Activated T-cell treated with anti-CD3 and anti-CD28 coated beads, Interleukin-2, amount 50 U/mL, for 48 hours (primary cell): ENCODE results near the gene GPR39.

ENCODE experiments used
- DNase-seq, 2 experiments: peaks; one replicate each; pipeline ENCODE4 v3.0.0-alpha.2; 2020

GPR39 gene

DNA sequence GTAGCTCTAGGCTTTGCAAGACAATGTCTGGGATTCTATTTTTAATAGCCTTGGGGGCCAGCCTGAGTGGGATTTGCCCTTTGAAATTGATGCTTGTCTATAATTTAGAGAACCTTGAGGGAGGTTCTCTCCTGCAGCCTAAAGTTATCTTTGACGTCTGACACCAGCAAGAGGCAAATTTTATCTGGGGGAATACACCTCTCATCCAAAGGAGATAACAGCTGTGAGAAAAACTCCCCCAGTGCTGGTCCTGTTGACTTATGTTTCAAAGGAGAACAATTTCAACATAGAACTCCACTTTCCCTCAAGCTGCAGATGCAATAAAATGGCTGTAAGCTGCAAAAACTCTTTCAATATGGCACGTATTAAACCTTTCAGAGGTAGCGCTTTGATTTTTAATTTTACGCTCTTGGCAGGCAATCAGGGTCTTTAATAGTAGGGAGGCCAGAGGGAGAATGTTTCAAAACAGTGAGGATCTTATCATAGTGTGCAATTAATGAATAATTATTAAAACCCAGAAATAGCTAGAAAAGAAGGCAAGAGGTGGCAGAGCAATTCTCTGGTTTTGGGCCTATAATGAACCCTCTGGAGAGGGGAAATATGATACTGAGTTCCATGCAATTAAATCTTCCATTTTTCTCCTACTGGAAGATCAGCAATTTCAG is 191.0 kb downstream of the GPR39 start:
- no peak for DNase-seq

DNA sequence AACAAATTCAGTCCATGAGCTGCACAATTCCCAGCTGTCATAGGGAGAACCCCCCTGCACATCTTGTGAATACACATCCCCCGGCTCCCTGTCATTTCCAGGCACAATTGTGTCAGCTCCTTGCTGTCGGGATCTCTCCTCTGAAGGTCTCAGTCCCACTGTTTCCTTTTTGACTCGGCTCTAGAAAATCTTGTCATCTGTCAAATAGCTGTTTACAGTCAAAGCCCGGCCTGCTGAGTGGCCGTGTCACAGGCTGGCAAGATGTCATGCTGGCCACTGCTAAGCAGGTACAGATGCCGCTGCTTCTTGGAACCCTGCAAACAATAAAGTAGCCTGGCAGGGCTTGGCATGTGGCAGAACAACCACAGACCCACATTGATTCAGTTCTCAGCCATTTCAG is 191.7 kb downstream of the GPR39 start:
- DNase-seq: no peak

DNA sequence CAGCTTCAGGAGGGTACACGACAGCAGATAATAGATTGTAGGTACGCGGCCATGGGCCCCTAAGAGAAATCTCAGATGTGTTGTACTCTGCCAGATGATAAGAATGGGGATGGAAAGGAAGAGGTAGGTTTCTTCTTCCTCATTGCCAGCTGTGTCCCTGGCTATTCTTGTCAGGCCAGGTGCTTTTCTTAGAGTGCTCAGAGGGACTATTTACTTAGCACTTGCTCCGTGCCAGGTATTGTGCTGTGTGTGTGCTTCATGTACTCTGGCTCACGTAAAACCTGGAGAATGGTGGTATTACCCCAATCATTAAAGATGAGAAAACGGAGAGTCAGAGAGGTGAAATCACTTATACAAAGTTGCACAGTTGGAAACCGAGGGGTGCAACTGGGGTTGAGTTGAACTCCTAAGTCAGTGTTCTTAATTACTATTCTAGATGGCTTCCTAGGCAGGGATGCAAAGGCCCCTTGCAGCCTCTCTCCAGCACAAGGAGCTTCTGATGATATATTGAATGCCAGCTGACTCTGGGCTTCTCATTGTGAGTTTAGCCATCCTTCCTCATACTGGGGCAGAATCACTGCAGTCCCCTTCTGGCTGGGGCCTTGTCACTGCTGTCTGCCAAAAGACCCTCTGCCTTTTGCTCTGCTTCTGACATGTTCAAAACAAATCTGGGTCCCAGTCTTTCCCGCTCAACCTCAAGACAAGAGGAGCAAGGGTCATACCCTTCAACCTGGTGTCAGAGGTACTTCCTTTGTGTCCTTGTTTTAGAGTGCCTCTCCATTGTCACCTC is 192.7 kb downstream of the GPR39 start:
- DNase-seq: no peak

DNA sequence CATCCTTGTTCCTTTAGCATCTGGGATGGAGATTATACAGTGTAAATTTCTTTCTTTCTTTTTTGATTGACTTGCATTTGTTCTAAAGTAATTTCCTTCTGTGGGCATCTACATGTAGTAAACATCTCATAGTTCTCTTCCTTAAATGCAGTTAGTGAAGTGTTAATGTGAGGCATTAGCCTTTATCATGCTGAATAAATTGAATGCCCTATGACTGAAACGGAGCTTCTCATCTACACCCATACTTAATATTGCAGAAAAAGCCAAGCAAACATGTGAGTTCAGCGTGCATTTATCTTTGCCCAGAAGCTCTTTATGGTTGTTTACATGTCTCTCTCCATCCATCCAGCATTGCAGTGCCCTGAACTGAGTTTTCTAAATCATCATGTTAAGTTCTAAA is 195.1 kb downstream of the GPR39 start:
- DNase-seq: no peak

DNA sequence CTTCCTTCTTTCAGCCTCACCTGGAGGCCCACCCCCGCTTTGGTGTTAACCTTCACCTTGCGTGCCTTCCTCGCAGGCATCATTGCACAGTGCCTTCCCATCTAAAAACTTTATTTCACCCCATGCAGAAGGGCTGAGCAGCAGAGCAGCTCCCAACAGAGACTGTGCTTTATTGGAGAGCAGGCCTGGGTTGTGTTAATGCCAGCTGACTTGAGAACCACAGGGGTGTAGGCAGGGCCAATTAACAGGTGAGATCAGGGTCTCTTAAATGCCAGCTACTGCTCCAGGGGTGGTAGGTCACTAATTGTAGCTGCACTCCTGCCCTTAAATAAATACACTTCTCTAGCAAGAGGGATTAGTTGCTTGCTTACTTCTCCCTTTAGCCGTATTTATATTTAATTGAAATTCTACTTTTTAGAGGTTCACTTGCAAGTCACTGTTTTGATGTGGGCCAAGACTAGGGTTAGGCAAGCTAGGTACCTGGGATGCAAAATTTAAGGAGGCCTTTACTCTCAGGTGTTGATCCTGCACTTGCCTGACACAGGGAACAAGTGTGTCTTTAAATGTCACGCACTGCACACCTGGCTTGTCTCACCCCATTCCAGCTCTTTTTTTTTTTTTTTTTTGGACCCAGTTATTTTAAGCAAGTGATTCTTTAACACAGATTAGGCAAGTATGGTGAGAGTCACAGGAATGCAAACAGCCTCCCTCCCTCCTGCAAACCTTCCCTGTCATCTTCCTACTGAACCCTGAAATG is 198.9 kb downstream of the GPR39 start:
- no peak for DNase-seq

DNA sequence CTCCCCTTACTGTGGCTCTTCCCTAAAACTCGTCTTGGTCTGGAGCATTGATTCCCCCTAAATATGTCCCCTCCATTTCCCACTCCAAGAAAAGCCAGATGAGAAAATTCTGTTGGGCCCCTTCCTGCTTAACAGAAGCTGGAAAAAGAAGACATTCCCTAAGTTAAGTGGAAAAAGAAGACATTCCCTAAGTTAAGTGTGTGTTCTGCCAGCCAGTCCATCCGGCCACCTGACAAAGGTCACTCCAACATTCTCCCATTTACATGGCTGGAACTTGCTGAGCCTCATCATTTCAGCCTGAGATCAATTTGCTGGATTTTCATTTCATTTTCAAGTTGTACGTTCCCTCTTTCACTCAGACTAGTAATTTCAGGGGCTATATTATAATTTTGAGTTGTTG is 201.4 kb downstream of the GPR39 start:
- DNase-seq: no peak

DNA sequence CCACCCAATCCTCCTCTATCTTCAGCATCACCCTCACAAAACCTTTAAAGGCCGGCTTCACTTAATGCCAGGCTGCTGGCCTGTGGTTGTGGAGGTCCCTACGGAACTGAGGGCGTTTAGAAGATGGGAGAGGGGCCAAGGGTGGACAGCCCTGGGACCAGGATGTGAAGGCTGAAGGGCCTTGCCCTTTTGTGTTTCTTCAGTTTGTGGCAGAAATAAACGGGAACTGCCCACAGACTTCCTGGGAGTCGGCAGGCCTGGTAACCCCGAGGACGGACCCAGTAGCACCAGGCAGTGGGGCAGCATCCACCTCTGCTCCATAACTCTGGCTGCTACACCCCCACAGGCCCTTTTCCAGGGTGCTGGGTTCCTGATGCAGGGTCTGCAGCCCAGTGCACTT is 202.1 kb downstream of the GPR39 start:
- DNase-seq: no peak

DNA sequence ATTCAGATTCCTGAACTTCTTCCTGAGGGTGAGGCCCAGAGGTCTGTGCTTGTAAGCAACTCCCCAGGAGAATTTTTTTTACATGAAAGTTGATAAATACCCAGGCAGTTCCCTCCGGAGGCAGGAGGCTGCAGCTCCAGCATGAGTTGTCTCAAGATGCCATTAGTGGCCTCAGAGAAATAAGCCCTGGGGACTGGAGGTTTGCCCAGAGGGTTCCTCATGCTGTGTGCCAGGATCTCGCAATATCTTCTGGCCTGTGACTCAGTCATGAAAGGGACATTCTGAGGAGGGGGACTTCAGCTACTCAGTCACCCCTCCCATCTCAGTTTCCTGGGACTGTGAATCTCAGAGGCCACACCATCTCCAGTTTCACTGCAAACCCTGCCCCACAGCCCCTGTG is 203.5 kb downstream of the GPR39 start:
- DNase-seq: no peak

DNA sequence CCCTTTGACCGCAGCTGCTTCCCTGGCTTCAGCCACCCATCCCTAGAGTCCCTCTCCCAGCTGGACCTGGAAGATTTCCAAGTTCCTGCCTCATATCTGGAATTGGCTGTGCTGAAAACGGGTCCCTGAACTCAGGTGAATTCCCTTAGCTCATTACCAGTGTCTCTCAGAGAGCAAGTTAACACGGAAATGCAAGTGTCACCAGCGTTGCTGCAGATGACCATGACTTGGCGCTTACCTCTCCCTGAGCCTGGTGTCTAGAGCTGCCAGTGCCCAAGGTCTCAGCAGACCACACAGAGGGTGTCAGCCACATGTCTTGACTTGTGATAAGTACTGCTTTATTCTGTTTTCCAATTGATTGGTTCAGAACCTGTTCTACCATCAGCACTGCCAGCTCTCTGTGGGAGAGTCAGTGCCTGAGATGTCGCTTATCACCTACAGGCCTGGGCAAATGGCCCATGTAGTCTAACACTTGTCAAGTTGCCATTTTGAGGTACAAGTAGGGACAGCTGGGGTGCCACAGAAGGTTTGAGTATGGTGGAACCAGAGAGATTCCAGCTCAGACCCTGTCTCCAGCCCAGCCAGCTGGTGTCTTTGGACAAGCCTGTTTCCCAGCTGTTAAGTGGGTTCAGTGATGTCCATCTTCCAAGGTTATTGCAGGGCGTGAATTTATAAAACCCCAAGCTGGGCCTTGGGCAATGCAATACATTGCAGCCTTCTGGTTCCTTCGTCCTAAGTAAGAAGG is 204.7 kb downstream of the GPR39 start:
- no peak for DNase-seq

DNA sequence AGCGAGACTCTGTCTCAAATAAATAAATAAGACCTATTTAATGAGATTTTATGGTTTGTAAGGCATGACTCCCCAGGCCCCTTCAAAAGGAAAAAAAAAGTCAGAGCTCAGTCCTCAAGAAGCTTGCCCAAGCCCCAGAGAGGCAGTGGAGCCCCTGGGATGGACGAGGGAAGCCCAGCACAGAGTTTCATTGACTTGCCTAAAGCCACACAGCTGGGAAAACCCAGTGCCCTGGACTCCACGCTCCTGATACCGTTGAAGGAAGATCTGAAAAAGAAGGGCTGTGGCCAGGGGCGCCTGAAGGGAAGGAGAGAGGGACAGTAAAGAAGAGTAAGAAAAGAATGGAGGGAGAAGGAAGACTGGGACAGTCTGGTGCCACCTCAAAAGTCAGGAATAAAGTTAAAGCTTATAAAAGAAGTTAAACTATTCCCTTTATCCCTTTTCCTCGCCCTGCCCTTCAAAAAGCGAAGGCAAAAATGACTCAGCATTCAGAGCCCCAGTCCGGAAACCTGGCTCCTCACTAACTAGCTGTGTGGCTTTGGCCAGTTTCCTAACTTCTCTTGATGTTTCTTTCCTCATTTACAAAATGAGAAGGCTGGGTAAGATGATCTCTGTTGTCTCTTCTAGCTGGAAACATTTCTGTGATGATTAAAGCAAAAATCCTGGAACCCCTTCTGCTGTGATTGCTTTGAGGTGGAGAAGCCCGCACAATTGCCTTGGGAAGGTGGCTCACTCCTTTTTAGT is 206.7 kb downstream of the GPR39 start:
- no peak for DNase-seq

DNA sequence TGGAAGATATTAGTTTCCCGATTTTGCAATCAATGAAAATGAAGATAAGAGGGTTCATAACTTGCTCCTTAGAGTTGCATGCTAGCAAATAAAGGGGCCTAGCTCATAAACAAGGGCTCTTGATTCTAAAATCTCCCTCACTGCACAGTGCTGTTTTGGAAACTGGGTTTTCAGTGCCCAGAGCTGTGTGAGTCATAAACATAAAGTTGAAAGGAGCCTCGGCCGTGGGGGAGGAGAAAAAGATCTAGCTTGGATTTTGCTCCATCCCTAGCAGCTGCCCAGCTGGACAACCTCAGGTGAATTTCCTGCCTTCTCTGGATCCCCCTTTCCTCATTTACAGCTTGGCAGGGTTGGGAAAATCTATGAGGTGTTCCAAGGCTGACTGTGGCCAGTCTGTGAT is 210.9 kb downstream of the GPR39 start:
- DNase-seq: no peak

DNA sequence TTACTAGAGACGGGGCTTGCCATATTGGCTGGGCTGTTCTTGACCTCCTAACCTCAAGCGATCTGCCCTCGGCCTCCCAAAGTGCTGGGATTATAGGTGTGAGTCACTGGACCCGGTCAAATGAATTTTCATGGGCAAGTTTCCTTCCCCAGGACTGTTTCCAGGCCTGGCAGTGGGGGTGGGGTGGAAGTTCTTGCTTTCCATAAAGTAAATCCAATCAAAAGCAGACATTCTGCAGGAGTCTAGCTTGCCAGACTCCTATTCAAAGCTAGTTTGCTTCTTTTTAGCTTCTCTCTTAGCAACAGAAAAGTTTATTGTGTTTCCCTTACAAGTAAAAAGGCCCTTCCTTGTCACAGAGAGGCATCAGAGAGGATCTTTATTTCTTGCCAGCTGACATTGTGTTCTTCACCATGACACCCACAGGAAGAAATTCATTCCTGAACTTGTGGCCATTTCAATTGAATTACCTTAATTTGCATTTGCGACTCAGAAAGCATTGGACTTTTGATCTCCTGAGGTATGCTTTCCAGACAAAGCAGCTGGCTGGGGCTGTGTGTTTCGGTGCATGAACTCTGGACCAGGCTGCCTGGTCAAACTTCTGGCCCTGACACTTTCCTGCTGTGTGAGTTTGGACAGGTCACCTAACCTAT is 215.5 kb downstream of the GPR39 start:
- DNase-seq: no peak

DNA sequence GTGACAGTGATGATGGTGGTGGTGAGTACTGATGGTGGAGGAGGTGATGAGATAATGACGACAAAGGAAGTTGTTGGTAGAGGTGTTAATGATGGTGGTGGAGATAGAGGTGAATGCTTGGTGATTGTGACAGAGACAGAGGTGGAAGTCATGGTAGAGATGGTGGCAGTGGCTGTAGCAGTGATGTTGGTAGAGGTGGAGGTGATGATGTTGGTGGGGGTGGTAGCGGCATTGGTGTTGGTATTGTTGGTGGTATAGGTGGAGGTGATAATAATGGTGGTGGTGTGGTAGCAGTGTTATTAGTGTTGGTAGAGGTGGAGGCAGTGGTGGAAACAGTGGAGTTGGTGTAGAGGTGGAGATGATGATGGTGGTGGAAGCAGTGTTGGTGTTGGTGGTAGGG is 217.0 kb downstream of the GPR39 start:
- no peak for DNase-seq

DNA sequence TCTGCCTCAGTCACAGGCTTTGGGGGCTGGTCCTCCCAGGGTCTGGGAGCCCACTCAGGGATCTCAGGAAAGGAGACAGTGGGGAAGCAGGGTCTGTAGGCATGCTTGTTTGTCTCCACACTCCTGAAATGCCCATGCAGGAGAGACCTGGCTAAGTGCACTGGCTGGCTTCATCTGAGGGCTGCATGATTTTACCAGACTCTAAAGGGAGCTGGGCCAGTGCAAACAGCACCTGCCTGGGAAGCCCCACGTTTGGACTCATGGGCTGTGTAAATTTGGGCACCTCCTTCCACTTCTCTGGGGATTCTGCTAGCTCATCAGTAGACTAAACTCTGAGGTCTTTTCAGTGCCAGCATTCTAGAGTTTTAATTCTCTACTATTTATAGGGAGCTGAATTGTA is 219.7 kb downstream of the GPR39 start:
- DNase-seq: no peak

DNA sequence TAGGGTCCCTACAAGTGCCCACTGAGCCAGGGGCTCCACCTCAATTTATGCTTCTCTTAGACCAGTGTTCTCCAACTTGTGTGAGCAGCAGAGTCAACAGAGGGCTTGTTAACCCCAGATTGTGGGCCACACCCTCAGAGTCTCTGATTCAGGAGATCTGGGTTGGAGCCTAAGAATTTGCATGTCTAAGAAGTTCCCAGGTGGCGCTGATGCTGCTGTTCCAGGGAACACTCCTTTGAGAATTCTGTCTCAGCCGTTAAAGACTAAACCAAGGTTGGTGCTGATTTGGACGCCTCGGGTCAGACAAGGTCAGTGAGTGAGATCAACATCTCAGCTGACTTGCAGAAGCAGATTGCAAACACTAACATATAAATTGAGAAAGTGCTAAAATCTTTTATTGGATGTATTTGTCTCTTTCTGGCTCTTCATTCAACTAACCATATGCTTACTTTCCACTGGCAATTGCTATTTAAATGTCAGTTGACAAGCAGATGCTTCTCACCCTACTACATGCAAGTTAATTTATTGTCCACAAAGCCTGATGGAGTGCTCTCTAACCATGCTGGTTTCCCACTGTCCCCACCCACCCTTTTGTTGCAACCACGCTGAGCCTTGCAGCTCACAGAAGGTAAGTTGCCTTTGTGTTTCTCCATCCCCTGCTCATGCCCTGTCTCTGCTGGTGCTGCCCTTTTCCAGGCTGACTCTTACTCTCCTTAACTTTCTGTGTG is 221.9 kb downstream of the GPR39 start:
- no peak for DNase-seq

DNA sequence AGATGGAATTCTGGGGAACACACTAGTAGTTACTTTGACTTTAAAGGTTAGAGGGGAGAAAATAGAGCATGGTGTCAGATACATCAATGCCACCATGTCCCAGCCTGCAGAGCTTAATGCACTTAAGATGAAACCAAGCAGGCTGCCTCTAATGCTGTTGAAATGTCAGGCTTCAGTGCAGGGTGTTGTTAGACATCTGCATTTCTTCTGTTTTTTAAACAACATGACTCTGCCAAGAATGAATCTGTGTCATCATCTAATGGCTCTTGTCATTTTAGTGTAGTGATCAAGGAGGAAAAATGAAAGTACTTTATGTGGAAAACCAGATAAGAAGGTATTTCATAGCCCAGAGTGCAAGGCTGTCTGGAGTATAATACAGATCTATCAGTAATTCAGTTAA is 223.5 kb downstream of the GPR39 start:
- no peak for DNase-seq

DNA sequence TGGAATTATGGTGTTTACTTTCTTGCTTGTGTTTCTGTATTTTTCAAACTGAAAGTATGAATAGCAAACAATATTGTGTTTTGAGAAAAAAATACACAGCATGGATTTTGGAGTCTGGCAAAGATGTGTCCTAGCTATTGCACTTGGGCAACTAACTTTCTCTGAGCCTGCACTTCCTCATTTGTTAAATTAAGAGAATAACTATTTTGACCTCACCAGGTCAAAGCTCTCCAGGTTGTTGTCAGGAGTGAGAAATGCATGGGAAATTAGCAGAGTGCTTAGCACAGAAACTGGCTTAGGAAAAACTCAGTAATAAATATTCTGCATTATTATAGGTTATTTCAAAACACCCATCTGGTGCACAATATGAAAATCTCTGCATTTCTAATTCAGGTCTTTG is 225.2 kb downstream of the GPR39 start:
- DNase-seq: no peak

DNA sequence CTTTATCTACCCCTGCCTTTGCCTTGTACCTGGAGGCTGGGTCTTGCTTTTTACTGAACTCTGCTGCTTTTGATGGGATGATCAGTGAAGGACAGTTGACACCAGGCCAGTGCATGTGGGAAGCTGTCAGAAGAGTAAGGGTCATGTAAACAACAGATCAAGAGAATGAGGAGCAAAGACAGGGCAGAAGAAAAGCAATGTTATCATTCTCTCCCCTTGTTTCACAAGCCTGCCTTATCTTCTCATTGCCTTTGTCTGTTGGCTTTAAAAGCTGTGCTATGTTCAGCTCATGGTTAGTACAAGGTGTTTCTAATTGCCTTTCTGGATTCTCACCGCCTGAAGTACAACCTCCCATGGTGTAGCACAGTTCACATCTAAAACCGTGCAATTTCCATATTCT is 225.8 kb downstream of the GPR39 start:
- DNase-seq: no peak

DNA sequence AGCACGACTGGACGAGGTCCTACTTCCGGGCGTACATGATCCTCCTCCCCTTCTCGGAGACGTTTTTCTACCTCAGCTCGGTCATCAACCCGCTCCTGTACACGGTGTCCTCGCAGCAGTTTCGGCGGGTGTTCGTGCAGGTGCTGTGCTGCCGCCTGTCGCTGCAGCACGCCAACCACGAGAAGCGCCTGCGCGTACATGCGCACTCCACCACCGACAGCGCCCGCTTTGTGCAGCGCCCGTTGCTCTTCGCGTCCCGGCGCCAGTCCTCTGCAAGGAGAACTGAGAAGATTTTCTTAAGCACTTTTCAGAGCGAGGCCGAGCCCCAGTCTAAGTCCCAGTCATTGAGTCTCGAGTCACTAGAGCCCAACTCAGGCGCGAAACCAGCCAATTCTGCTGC is 228.6 kb downstream of the GPR39 start:
- DNase-seq: no peak

DNA sequence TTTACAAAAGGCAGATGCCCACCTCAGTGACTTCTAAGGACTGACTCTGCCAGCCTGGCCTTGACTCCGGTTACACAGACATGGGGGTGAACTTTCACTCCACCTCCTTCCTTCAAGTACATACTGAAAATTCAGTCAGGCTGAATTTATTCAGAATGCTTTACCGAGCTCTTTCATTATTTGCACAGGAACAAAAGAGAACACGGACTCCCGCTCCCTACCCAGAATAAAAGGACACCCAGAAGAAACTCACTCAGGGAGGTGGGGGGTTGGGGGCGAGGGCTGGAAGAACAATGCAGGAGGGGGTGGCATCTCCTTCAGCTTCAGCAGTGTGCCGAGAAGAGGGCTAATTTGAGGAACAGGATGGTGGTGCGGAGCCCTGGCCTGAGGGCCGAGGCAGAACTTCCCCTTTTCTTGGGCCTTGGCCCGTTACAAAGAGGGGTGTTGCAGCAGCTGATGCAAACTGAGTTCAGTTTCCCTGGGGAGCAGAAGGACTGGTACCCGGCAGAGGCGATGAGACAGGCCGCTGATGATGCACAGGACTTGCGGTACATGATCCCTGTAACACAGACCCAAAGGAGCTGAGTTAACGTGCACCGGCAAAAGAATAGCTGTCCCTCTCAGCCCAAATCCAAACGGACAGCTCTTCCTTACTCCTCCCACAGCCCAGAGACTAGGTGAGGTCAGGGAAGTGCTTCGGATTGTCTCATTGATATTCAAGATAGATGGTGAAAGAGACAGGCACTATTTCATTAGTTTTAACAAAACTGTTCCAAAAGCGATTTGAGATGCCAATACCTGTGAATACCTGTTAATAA is 229.3 kb downstream of the GPR39 start:
- DNase-seq: no peak
